Gastroesophageal sphincter (tissue), 4 donors: ENCODE data around the gene GCSH. TPM values are rescaled to one million over a fixed set of nuclear protein-coding genes. Genes with fewer than 3 reads are reported as not detected.

Source experiments
- ATAC-seq: fragments of 150-250 bp; one replicate; pipeline ENCODE4 v1.9.1; 2016; ENCODE audit warnings: mild to moderate bottlenecking, moderate library complexity
- H3K27ac ChIP-seq, 4 donors: fragments of 200-600 bp; sonication (generic) in 3 of 4; 1 replicate in 3 of 4; 2 replicates in 1 of 4; pipeline ENCODE4 v1.5.1; 2016 to 2019
- H3K27me3 ChIP-seq: fragments of 200-600 bp; sonication (generic); one replicate; pipeline ENCODE4 v1.5.1; 2019
- H3K36me3 ChIP-seq, 2 donors: fragments of 200-600 bp; sonication (generic); one replicate each; pipeline ENCODE4 v1.5.1; 2019; ENCODE audit warnings: control low read depth in 1 of 2
- H3K4me1 ChIP-seq, 3 donors: fragments of 200-600 bp; sonication (generic); 1 replicate in 2 of 3; 2 replicates in 1 of 3; pipeline ENCODE4 v1.5.1; 2016 to 2019; ENCODE audit warnings: control low read depth in 2 of 3
- H3K4me3 ChIP-seq, 2 donors: fragments of 200-600 bp; sonication (generic); one replicate each; pipeline ENCODE4 v1.5.1; 2019; ENCODE audit warnings: mild to moderate bottlenecking in 1 of 2, moderate library complexity in 1 of 2
- H3K9me3 ChIP-seq, 3 donors: fragments of 200-600 bp; sonication (generic); one replicate each; pipeline ENCODE4 v1.5.1; 2017 to 2019; ENCODE audit warnings: control low read depth in 2 of 3
- EP300 ChIP-seq: sonication (generic); formaldehyde crosslinking; IDR thresholded peaks from one replicate; pipeline ENCODE4 v1.6.1; 2017; ENCODE audit warnings: antibody characterized with exemption, mild to moderate bottlenecking
- POLR2A ChIP-seq, 2 donors: fragments of 450-650 bp; IDR thresholded peaks; one replicate each; pipeline ENCODE4 v1.6.1; 2017; ENCODE audit warnings: antibody characterized with exemption in 2 of 2, mild to moderate bottlenecking in 2 of 2, moderate library complexity in 1 of 2
- POLR2AphosphoS5 ChIP-seq: sonication (generic); formaldehyde crosslinking; IDR thresholded peaks from one replicate; pipeline ENCODE4 v1.6.1; 2017; ENCODE audit warnings: antibody characterized with exemption
- WGBS, 2 donors: methylation state at CpG; one replicate each; pipeline ENCODE4 v1.1.5; 2018; ENCODE audit warnings: low coverage in 1 of 2; 5-methylcytosine and 5-hydroxymethylcytosine counted together
- small RNA-seq, 4 donors: library from RNA; depleted of rRNA; stranded (forward); fragments of <200 nt; gene quantifications; one replicate each; pipeline ENCODE3, GENCODE V24; 2016
- total RNA-seq, 4 donors: library from RNA; depleted of rRNA; stranded (reverse); fragments of >200 nt; gene quantifications; one replicate each; pipeline ENCODE4 v1.1.0, GENCODE V29; 2016
- TF ChIP-seq, protein P1 (sequence below), 4 experiments: fragments of 200-600 bp in 2 of 4; fragments of 450-650 bp in 2 of 4; sonication (generic) in 1 of 4; IDR thresholded peaks; one replicate each; pipeline ENCODE4 v1.5.1; 2017 to 2019; ENCODE audit warnings: antibody characterized with exemption in 4 of 4, mild to moderate bottlenecking in 2 of 4, moderate library complexity in 2 of 4

The GCSH gene
- total RNA-seq, 4 donors from 2014 or later: 11.8 to 22.4 (median 12.8) TPM

DNA sequence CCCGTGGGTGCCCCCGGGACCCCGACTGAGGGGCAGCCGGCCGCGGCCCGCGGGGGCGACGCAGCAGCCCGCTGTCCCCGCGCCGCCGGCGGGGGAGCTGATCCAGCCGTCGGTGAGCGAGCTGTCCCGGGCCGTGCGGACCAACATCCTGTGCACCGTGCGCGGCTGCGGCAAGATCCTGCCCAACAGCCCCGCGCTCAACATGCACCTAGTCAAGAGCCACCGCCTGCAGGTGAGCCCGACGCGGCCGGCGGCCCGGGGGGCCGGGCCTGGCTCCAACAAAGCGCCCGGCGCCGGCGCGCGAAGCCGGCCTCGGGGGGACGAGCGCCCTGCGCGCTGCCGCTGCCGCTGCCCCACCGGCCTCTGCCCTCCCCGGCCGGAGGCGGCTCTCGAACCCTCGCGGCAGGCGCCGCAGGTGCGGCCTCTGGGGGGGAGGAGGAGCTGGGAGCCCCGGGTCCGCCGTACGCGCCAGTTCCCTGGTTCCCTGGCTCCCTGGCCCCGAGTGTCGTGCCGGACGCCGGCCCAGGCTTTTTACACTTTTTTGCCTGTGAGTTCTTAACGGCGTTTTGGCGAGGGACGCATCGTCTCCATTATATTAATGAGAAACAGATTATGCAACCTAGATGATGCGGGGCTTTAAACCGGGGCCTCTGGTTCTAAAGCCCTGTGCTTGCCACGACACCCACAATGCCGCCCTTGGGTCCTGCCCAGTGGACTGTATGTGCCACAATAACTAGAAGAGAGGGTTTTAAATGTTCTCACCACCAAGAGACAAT lies 60.0 kb downstream of the GCSH start:
- WGBS, 2 donors: 0% methylated on average over 3 to 9 of the region's 80 CpGs
- Histone ChIP-seq H3K4me3 (peak overlapping the region; percentile 71 to 72), H3K27ac (peak overlapping the region in 3 of 4 donors; percentile 85 to 89 (median 85))

DNA sequence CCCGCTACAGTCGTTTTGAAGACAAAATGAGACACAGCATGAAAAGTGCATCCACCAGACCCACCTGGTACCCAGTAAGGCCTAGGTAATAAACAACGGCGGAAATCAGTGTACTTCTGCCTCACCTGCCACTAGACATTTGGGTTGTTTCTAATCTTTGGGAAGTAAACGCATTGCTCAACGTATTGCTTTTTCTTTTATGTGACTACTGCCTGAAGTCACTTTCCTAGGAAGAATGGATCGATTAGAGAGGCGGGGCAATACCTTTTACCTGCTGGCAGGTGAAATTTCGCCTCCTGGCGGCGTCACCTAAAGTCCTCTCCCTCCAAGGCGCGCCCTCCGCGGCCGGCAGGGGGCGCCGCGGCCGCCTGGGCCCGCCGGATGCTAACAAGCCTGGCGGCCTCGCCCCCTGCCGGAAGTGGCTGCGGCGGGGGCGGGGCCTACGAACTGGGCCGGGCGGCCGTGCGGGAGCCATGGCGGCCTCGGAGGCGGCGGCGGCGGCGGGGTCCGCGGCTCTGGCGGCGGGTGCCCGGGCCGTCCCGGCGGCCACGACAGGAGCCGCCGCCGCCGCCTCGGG lies 60.7 kb downstream of the GCSH start, which contains the start of gene ATMIN:
Gene ATMIN (plus strand): TSS at position 445 of the 577 bp plus-strand sequence. CDS start 29 bp downstream, at position 474.
- Histone ChIP-seq H3K27ac (peak within 1 kb of the TSS in 3 of 4 donors; percentile 85 to 89 (median 85)), H3K27me3 (no peaks in the 10 kb centered on the region), H3K4me3 (peak within 1 kb of the TSS; percentile 71 to 72), H3K9me3 (no peaks in the 10 kb centered on the region), H3K4me1 (peaks cover 0 to 47% (median 15%) of the 10 kb centered on the region in 3 donors), H3K36me3 (peaks cover 0 to 11% of the 10 kb centered on the region in 2 donors)
- TF ChIP-seq, protein P1, sequence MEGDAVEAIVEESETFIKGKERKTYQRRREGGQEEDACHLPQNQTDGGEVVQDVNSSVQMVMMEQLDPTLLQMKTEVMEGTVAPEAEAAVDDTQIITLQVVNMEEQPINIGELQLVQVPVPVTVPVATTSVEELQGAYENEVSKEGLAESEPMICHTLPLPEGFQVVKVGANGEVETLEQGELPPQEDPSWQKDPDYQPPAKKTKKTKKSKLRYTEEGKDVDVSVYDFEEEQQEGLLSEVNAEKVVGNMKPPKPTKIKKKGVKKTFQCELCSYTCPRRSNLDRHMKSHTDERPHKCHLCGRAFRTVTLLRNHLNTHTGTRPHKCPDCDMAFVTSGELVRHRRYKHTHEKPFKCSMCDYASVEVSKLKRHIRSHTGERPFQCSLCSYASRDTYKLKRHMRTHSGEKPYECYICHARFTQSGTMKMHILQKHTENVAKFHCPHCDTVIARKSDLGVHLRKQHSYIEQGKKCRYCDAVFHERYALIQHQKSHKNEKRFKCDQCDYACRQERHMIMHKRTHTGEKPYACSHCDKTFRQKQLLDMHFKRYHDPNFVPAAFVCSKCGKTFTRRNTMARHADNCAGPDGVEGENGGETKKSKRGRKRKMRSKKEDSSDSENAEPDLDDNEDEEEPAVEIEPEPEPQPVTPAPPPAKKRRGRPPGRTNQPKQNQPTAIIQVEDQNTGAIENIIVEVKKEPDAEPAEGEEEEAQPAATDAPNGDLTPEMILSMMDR (IDR thresholded peaks at IDR 0.05): peak; percentile 90 to 99 (median 98)
- TF ChIP-seq POLR2A (IDR thresholded peaks at IDR 0.05) (peak in 1 of 2 donors; percentile 41), EP300 (no peak), POLR2AphosphoS5 (no peak)
- peak; percentile 98 for ATAC-seq
- WGBS, 2 donors: 14 to 45% methylated on average over 5 to 11 of the region's 54 CpGs

More for the DNA sequence above, 60.0 kb downstream of the GCSH start:
- H3K9me3 ChIP-seq: no peaks in the 10 kb centered on the region
- TF ChIP-seq, protein P1 (IDR thresholded peaks at IDR 0.05): no peak
- TF ChIP-seq EP300 (no peak), POLR2A (IDR thresholded peaks at IDR 0.05) (no peak), POLR2AphosphoS5 (no peak)
- H3K36me3 ChIP-seq: peaks cover 0 to 16% of the 10 kb centered on the region in 2 donors
- peaks cover 0 to 47% (median 15%) of the 10 kb centered on the region in 3 donors for H3K4me1 ChIP-seq
- H3K27me3 ChIP-seq: no peaks in the 10 kb centered on the region
- ATAC-seq: peak; percentile 64

Small RNA genes within 50 kb of the gene (small RNA-seq; reads per million reads assigned to genes)
- gene AC092718.3 (0 reads per million in 4 donors), gene RNU6-1191P (0 reads per million in 4 donors)

Other genes with a start within 250 kb of the GCSH start
- 10 to 100 TPM; 13.7 to 64.0 (median 38.2) TPM for gene CMC2, start 89.5 kb downstream of the GCSH start, total RNA-seq
- 1 to 10 TPM; 4.3 to 8.4 (median 6.5) TPM for gene CENPN, start 89.2 kb downstream of the GCSH start, total RNA-seq
- 10 to 100 TPM; 31.2 to 37.3 (median 35.0) TPM for gene ATMIN, start 60.6 kb downstream of the GCSH start, total RNA-seq
- gene C16orf46, start 19.2 kb downstream of the GCSH start, total RNA-seq: 1 to 10 TPM in 1 of 4 donors, under 1 TPM in 2, not detected in 1; 0.42 to 3.9 (median 0.62) TPM
- gene BCO1, start 142.3 kb upstream of the GCSH start, total RNA-seq: under 1 TPM in 2 of 4 donors, not detected in 2; 0.12 to 0.27 TPM
- 10 to 100 TPM; 12.9 to 15.7 (median 14.0) TPM for gene GAN, start 218.6 kb upstream of the GCSH start, total RNA-seq